Ramos (cell line): ENCODE data around the gene ST7L.
"Not testable (repeated sequence)": the region's sequence is repeated elsewhere in the genome, so short reads cannot be mapped to it uniquely, and the experiment has no call there.

Experiments
- in situ Hi-C: fragments of 300-500 bp; cut with MboI; formaldehyde crosslinking; loops from one replicate; pipeline ENCODE4 v1.14.3; 2022; ENCODE audit warnings: low sequenced_read_pairs; ENCODE audit not compliant: unreplicated experiment

ST7L gene

GRCh38 chr1:112618721-112619517 lies at the start of gene ST7L:
Gene ST7L, minus strand, starts transcription at chr1:112619141. Its CDS starts 28 bp downstream, at chr1:112619113.
- in situ Hi-C loops, result loop anchor here (10.0 kb wide), 2 partner anchors 114 to 224 kb away; partner anchors contain the start of genes CTTNBP2NL and WNT2B

- in situ Hi-C loops, result no loop called here
Measured at GRCh38 chr1:112666946-112667345, 48.0 kb upstream of the ST7L start.

GRCh38 chr1:112665857-112666256 lies 46.9 kb upstream of the ST7L start:
- in situ Hi-C loops, result no loop called here

GRCh38 chr1:112651205-112651604 lies 32.3 kb upstream of the ST7L start:
- in situ Hi-C loops, result no loop called here

GRCh38 chr1:112646225-112646624 lies 27.3 kb upstream of the ST7L start:
- in situ Hi-C loops, result no loop called here

- in situ Hi-C loops, result no loop called here
Measured at GRCh38 chr1:112643080-112643479, 24.1 kb upstream of the ST7L start.

GRCh38 chr1:112640437-112640836 lies 21.5 kb upstream of the ST7L start:
- in situ Hi-C loops, result not testable (repeated sequence)

- in situ Hi-C loops, result no loop called here
Measured at GRCh38 chr1:112638110-112638428, 19.1 kb upstream of the ST7L start.

- in situ Hi-C loops, result no loop called here
Measured at GRCh38 chr1:112637254-112638109, 18.5 kb upstream of the ST7L start.

GRCh38 chr1:112636597-112637253 lies 17.8 kb upstream of the ST7L start:
- in situ Hi-C loops, result no loop called here

- in situ Hi-C loops, result no loop called here
Measured at GRCh38 chr1:112636056-112636455, 17.1 kb upstream of the ST7L start.

GRCh38 chr1:112634367-112634766 lies 15.4 kb upstream of the ST7L start:
- in situ Hi-C loops, result no loop called here

- in situ Hi-C loops, result no loop called here
Measured at GRCh38 chr1:112633628-112634027, 14.7 kb upstream of the ST7L start.

- in situ Hi-C loops, result no loop called here
Measured at GRCh38 chr1:112629256-112629655, 10.3 kb upstream of the ST7L start.

GRCh38 chr1:112628516-112628915 lies 9.6 kb upstream of the ST7L start:
- in situ Hi-C loops, result no loop called here

- in situ Hi-C loops, result no loop called here
Measured at GRCh38 chr1:112626887-112627286, 7.9 kb upstream of the ST7L start.

GRCh38 chr1:112626193-112626592 lies 7.3 kb upstream of the ST7L start:
- in situ Hi-C loops, result no loop called here

- in situ Hi-C loops, result no loop called here
Measured at GRCh38 chr1:112625696-112626095, 6.8 kb upstream of the ST7L start.

GRCh38 chr1:112624493-112624892 lies 5.6 kb upstream of the ST7L start:
- in situ Hi-C loops, result not testable (repeated sequence)

- in situ Hi-C loops, result no loop called here
Measured at GRCh38 chr1:112620377-112620695, 1.4 kb upstream of the ST7L start.
